ENCODE results near the gene COL2A1.

DNA sequence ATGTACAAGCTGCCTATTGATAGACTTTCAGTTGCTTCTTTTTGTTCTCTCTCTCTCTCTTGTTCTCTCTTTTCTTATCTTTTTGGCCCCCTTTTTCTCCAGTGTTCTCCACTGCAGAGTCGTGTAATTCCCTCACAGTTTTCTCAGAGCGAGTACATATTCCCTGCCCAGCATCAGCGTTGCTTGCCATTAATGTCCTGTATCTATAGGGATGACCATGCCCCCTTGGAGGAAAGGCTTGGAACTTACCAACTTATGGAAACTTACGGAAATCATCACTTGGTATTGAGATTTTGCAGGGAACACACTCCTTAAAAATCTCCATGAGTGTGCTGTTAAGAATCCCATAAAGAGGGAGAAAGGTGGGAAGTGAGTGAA is 14.3 kb upstream of the COL2A1 start:
- TF ChIP-seq, protein P1, sequence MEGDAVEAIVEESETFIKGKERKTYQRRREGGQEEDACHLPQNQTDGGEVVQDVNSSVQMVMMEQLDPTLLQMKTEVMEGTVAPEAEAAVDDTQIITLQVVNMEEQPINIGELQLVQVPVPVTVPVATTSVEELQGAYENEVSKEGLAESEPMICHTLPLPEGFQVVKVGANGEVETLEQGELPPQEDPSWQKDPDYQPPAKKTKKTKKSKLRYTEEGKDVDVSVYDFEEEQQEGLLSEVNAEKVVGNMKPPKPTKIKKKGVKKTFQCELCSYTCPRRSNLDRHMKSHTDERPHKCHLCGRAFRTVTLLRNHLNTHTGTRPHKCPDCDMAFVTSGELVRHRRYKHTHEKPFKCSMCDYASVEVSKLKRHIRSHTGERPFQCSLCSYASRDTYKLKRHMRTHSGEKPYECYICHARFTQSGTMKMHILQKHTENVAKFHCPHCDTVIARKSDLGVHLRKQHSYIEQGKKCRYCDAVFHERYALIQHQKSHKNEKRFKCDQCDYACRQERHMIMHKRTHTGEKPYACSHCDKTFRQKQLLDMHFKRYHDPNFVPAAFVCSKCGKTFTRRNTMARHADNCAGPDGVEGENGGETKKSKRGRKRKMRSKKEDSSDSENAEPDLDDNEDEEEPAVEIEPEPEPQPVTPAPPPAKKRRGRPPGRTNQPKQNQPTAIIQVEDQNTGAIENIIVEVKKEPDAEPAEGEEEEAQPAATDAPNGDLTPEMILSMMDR (IDR thresholded peaks at IDR 0.05), result no peak
- TF ChIP-seq POLR2AphosphoS5 (IDR thresholded peaks at IDR 0.05; ENCODE audit: low read depth, low read length), result no peak
- TF ChIP-seq SIN3A (IDR thresholded peaks at IDR 0.05; ENCODE audit: borderline replicate concordance, insufficient read depth, low read depth, low read length), result no peak
